GM21367 (cell line): ENCODE data around the gene FSTL4.

Source experiments
- ATAC-seq: cut with Tn5 transposase; IDR thresholded peaks from one replicate; pipeline ENCODE4 v1.9.1; 2021; ENCODE audit not compliant: unreplicated experiment

Gene FSTL4

GRCh38 chr5:133483406-133484090, 128.8 kb downstream of the FSTL4 start:
- no peak for ATAC-seq

GRCh38 chr5:133482028-133482427, 130.3 kb downstream of the FSTL4 start:
- ATAC-seq = no peak

- no peak for ATAC-seq
Measured at GRCh38 chr5:133480866-133481265, 131.5 kb downstream of the FSTL4 start.

- ATAC-seq = no peak
Measured at GRCh38 chr5:133480366-133480765, 132.0 kb downstream of the FSTL4 start.

GRCh38 chr5:133478199-133478985, 133.9 kb downstream of the FSTL4 start:
- no peak for ATAC-seq

GRCh38 chr5:133475986-133476385, 136.4 kb downstream of the FSTL4 start:
- no peak for ATAC-seq

- ATAC-seq = no peak
Measured at GRCh38 chr5:133474851-133475590, 137.3 kb downstream of the FSTL4 start.

GRCh38 chr5:133473291-133473690, 139.1 kb downstream of the FSTL4 start:
- no peak for ATAC-seq

- no peak for ATAC-seq
Measured at GRCh38 chr5:133472829-133473228, 139.5 kb downstream of the FSTL4 start.

GRCh38 chr5:133471699-133472098, 140.6 kb downstream of the FSTL4 start:
- ATAC-seq = no peak

- ATAC-seq = no peak
Measured at GRCh38 chr5:133470841-133471240, 141.5 kb downstream of the FSTL4 start.

GRCh38 chr5:133469846-133470245, 142.5 kb downstream of the FSTL4 start:
- no peak for ATAC-seq

- no peak for ATAC-seq
Measured at GRCh38 chr5:133469252-133469651, 143.1 kb downstream of the FSTL4 start.

GRCh38 chr5:133468596-133468995, 143.7 kb downstream of the FSTL4 start:
- no peak for ATAC-seq

GRCh38 chr5:133467826-133468463, 144.4 kb downstream of the FSTL4 start:
- no peak for ATAC-seq

GRCh38 chr5:133467335-133467779, 145.0 kb downstream of the FSTL4 start:
- ATAC-seq = no peak

GRCh38 chr5:133466556-133467334, 145.6 kb downstream of the FSTL4 start:
- ATAC-seq = no peak

- no peak for ATAC-seq
Measured at GRCh38 chr5:133464013-133464412, 148.3 kb downstream of the FSTL4 start.

- ATAC-seq = no peak
Measured at GRCh38 chr5:133461796-133462516, 150.4 kb downstream of the FSTL4 start.
